GM21723 (cell line): Measurements from ENCODE around the gene MCUB.
A peak's percentile ranks its signal among the peaks of the same experiment; 100 is the strongest.
"Not testable (repeated sequence)": the region's sequence is repeated elsewhere in the genome, so short reads cannot be mapped to it uniquely, and the experiment has no call there.

ENCODE experiments used
- ATAC-seq: cut with Tn5 transposase; IDR thresholded peaks from one replicate; pipeline ENCODE4 v1.9.1; 2021; ENCODE audit warnings: mild to moderate bottlenecking, moderate library complexity; ENCODE audit not compliant: unreplicated experiment

MCUB gene

GRCh38 chr4:109559983-109560686, at the start of gene MCUB:
Gene MCUB, plus strand, starts transcription at chr4:109560246. Its CDS starts 92 bp downstream, at chr4:109560338.
- peak; percentile 90 for ATAC-seq

GRCh38 chr4:109510687-109511086, 49.4 kb upstream of the MCUB start:
- no peak for ATAC-seq

- ATAC-seq = no peak
These were observed 48.6 kb upstream of the MCUB start for GRCh38 chr4:109511414-109511813.

GRCh38 chr4:109513368-109513767, 46.7 kb upstream of the MCUB start:
- ATAC-seq = not testable (repeated sequence)

GRCh38 chr4:109532182-109532581, 27.9 kb upstream of the MCUB start:
- no peak for ATAC-seq

GRCh38 chr4:109545401-109545800, 14.6 kb upstream of the MCUB start:
- no peak for ATAC-seq

- ATAC-seq = no peak
These were observed 12.7 kb upstream of the MCUB start for GRCh38 chr4:109547394-109547793.

GRCh38 chr4:109548655-109549054, 11.4 kb upstream of the MCUB start:
- ATAC-seq = no peak

GRCh38 chr4:109552237-109552636, 7.8 kb upstream of the MCUB start:
- ATAC-seq = no peak

GRCh38 chr4:109553130-109553529, 6.9 kb upstream of the MCUB start:
- no peak for ATAC-seq

- no peak for ATAC-seq
These were observed 5.1 kb upstream of the MCUB start for GRCh38 chr4:109554971-109555370.

GRCh38 chr4:109557433-109557832, 2.6 kb upstream of the MCUB start:
- no peak for ATAC-seq

GRCh38 chr4:109558095-109558494, 2.0 kb upstream of the MCUB start:
- not testable (repeated sequence) for ATAC-seq

GRCh38 chr4:109559625-109559982, 442 bp upstream of the MCUB start:
- peak; percentile 32 for ATAC-seq

GRCh38 chr4:109560687-109561461, 828 bp downstream of the MCUB start:
- peak; percentile 65 for ATAC-seq

- no peak for ATAC-seq
These were observed 2.6 kb downstream of the MCUB start for GRCh38 chr4:109562457-109563239.

- no peak for ATAC-seq
These were observed 11.4 kb downstream of the MCUB start for GRCh38 chr4:109571494-109571893.

- ATAC-seq = no peak
These were observed 12.1 kb downstream of the MCUB start for GRCh38 chr4:109572154-109572553.

GRCh38 chr4:109574443-109574850, 14.4 kb downstream of the MCUB start:
- no peak for ATAC-seq

GRCh38 chr4:109574931-109575804, 15.1 kb downstream of the MCUB start:
- no peak for ATAC-seq

- ATAC-seq = no peak
These were observed 16.4 kb downstream of the MCUB start for GRCh38 chr4:109576462-109576861.
